ENCODE measurements around the gene SLC35B1.

DNA sequence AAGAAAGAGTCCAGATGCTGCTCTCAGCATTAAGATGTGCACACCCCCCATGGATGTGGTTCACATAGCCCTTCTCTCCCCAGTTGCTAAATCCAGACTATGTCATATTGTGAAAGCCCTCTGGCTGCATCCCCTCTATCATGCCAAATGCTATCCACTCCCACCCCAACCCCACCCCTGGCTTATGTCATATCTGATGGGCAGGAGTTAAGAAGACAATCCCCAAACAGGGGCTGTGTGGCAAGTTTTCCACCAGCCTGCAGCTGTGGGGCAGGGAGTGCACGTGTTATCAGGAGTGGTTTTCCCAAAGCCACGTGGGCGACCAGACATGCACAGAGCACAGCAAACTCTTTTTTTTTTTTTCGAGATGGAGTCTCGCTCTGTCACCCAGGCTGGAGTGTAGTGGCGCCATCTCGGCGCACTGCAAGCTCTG, 46.2 kb upstream of the SLC35B1 start:
- TF ChIP-seq GATA3 (IDR thresholded peaks at IDR 0.05; ENCODE audit: low read depth, low read length), result no peak
- no peak for TF ChIP-seq GATA2 (IDR thresholded peaks at IDR 0.05; ENCODE audit: low read depth, low read length)

Data from SH-SY5Y (cell line).